ENCODE results near the gene VCP. TPM values are rescaled to one million over a fixed set of nuclear protein-coding genes. Genes with fewer than 3 reads are reported as not detected.

VCP gene
- total RNA-seq, 4 donors from 2014 or later, result 129 to 185 (median 171) TPM

DNA sequence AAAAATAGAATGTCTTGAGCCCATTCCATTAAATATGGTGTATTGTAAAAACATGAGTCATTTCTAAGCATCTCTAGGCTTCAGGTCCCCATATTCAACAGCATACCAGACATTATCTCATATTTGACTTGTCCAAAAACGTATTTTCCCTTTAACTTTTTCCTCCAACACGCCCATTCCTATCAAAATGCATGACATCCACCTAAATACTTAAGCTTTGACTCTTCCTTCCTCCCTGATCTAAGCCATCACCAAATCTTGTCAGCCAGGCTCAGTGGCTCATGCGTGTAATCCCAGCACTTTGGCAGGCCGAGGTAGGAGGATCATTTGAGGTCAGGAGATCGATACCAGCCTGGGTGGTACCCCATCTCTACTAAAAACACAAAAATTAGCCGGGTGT is 23.9 kb downstream of the VCP start:
- H3K4me3 ChIP-seq, result no peak overlapping the region
- WGBS, result 93% methylated on average over 6 of the region's 6 CpGs
- H3K27ac ChIP-seq (replicated peaks in 1 of 4), result no peak overlapping the region
- no peaks in the 10 kb centered on the region for H3K9me3 ChIP-seq
- intact Hi-C loops (cut with DNase I), result no loop called here
- H3K4me1 ChIP-seq, result peaks cover 6 to 9% (median 8%) of the 10 kb centered on the region in 4 donors
- no peak for DNase-seq (ENCODE audit: extremely low spot score)
- no peaks in the 10 kb centered on the region for H3K27me3 ChIP-seq
- TF ChIP-seq, protein P1, sequence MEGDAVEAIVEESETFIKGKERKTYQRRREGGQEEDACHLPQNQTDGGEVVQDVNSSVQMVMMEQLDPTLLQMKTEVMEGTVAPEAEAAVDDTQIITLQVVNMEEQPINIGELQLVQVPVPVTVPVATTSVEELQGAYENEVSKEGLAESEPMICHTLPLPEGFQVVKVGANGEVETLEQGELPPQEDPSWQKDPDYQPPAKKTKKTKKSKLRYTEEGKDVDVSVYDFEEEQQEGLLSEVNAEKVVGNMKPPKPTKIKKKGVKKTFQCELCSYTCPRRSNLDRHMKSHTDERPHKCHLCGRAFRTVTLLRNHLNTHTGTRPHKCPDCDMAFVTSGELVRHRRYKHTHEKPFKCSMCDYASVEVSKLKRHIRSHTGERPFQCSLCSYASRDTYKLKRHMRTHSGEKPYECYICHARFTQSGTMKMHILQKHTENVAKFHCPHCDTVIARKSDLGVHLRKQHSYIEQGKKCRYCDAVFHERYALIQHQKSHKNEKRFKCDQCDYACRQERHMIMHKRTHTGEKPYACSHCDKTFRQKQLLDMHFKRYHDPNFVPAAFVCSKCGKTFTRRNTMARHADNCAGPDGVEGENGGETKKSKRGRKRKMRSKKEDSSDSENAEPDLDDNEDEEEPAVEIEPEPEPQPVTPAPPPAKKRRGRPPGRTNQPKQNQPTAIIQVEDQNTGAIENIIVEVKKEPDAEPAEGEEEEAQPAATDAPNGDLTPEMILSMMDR (IDR thresholded peaks at IDR 0.05), result no peak
- H3K36me3 ChIP-seq, result peaks cover 28 to 91% (median 69%) of the 10 kb centered on the region in 4 donors

DNA sequence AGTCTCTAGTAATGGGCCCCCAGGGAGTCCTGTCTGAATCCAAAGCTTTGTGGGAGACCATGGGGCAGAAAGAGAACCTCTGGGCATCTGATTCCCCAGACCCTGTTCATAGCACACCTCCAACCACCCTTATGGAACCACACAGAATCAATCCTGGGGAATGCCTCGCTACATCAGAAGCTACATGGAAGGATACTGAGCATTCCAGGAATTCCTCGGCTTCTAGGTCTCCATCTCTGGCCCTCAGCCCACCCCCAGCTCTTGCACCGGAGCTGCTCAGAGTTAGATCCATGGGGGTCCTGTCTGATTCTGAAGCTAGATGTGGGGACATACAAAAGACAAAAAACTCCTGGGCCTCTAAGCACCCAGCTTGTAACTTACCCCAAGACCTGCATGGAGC is 28.4 kb downstream of the VCP start:
- H3K27me3 ChIP-seq, result no peaks in the 10 kb centered on the region
- no peaks in the 10 kb centered on the region for H3K4me1 ChIP-seq
- no peak for DNase-seq (ENCODE audit: extremely low spot score)
- no peaks in the 10 kb centered on the region for H3K9me3 ChIP-seq
- intact Hi-C loops (cut with DNase I), result no loop called here
- TF ChIP-seq, protein P1 (IDR thresholded peaks at IDR 0.05), result no peak
- TF ChIP-seq POLR2AphosphoS5 (IDR thresholded peaks at IDR 0.05) (no peak), POLR2A (IDR thresholded peaks at IDR 0.05; ENCODE audit: low read depth) (no peak), EP300 (IDR thresholded peaks at IDR 0.05) (no peak)
- H3K27ac ChIP-seq (replicated peaks in 1 of 4), result no peak overlapping the region
- H3K4me3 ChIP-seq, result no peak overlapping the region
- H3K36me3 ChIP-seq, result peaks cover 11 to 65% (median 57%) of the 10 kb centered on the region in 4 donors
- WGBS, result 63% methylated on average over 3 of the region's 3 CpGs

DNA sequence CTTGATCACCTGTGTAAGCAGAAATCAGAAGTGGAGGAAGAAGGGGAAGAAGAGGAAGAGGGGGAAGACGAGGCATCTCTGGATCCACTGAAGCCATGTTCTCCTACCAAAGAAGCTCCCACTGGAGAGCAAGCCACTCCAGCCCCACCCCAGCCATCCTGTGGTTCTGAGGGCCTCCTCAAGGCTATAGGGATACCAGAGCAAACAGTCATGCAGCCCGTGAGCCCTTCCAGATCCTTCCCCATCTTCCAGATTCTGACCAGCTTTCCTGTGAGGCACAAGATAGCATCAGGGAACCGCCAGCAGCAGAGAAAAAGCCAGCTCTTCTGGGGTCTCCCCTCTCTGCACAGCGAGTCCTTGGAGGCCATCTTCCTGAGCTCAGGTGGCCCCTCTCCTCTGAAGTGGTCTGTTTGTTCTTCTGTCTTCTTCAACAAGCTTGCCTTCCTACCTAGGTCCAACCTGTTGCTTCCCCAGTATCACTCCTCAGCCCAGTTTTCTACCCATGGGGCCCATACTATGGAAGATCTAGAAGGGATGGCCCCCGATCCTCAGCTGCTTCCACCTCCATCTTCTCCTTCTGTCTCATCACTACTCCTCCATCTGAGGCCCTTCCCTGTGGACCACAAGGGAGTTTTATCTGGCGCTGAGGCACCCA is 29.4 kb downstream of the VCP start:
- Histone ChIP-seq H3K27me3 (no peaks in the 10 kb centered on the region), H3K9me3 (no peaks in the 10 kb centered on the region), H3K4me3 (no peak overlapping the region), H3K27ac (replicated peaks in 1 of 4) (no peak overlapping the region), H3K36me3 (peaks cover 5 to 66% (median 50%) of the 10 kb centered on the region in 4 donors), H3K4me1 (no peaks in the 10 kb centered on the region)
- no peak for DNase-seq (ENCODE audit: extremely low spot score)
- 93% methylated on average over 6 of the region's 6 CpGs for WGBS
- intact Hi-C loops (cut with DNase I), result no loop called here
- TF ChIP-seq EP300 (IDR thresholded peaks at IDR 0.05) (no peak), POLR2A (IDR thresholded peaks at IDR 0.05; ENCODE audit: low read depth) (no peak), POLR2AphosphoS5 (IDR thresholded peaks at IDR 0.05) (no peak)
- TF ChIP-seq, protein P1 (IDR thresholded peaks at IDR 0.05), result no peak

DNA sequence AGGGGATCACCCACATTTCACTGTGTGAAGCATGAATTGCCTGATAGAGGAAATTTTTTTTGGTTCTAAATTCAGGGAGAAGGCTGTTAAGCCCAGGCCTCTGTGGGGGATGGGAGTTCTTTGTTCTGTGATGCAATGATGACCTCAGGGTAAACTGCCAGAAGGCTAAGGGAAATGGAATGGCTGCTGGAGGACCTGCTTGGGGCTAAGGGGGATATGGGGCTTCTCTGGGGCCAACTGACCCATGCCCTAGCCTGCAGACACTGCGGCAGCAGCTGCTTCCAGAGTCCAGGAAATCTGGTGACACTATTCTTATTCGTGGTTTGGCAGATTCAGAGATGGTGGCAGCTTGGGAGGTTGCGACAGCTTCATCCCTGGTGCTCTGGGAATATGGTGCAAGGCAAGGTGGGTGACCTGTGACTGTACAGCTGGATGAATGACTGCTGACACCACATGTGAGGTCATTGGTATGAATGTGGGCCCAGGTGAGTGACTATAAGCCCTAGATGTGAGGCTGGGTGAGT is 30.3 kb downstream of the VCP start:
- peaks cover 0 to 58% (median 47%) of the 10 kb centered on the region in 4 donors for H3K36me3 ChIP-seq
- DNase-seq (ENCODE audit: extremely low spot score), result no peak
- TF ChIP-seq, protein P1 (IDR thresholded peaks at IDR 0.05), result no peak
- TF ChIP-seq POLR2AphosphoS5 (IDR thresholded peaks at IDR 0.05) (no peak), EP300 (IDR thresholded peaks at IDR 0.05) (no peak)
- intact Hi-C loops (cut with DNase I), result no loop called here
- H3K27ac ChIP-seq (replicated peaks in 1 of 4), result no peak overlapping the region
- H3K4me1 ChIP-seq, result no peaks in the 10 kb centered on the region
- no peak overlapping the region for H3K4me3 ChIP-seq
- H3K27me3 ChIP-seq, result no peaks in the 10 kb centered on the region
- H3K9me3 ChIP-seq, result no peaks in the 10 kb centered on the region
- 83% methylated on average over 3 of the region's 3 CpGs for WGBS

All from esophagus muscularis mucosa (tissue), 4 donors.